Measurements from ENCODE around the gene PDZD2.

DNA sequence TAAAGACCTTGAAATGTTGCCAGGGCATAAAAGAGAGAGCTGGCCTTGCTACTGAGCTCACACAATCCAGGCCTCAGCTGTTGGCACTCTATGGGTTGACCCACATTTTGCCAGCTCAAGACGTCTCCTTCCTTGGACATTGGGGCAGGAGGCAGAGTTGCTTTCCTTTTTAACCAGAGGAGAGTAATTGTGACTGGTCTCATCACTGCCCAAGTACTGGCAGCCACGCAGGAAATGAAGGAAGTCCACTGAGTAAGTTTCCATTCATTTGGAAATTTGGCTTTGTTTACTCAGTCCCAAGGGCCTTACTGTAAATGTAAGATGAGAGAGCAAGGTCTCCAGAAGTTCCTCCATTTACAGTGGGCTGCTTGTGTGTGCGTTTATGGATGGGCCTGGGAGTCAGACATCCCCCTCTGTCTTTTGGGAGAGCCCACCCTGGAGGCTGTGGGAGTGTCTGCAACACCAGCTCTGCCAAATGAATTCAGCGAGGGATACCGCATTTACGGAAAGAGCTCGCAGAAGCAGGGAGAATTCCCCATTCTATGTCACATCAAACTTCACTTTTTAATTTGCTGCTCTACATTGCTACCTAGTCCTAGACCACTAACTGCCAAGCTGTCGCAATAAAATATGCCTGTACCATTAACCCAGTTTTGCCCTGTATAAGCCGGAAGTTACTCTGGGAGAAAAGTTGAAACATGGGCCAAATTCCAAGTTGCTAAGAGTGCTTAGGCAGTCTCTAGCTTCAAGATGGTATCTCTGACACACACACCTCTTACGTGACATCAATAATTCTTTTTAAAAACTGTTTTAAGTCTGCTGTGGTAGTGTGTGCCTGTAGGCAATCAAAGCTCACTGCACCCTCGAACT lies 24.5 kb upstream of the PDZD2 start:
- TF ChIP-seq, protein P1, sequence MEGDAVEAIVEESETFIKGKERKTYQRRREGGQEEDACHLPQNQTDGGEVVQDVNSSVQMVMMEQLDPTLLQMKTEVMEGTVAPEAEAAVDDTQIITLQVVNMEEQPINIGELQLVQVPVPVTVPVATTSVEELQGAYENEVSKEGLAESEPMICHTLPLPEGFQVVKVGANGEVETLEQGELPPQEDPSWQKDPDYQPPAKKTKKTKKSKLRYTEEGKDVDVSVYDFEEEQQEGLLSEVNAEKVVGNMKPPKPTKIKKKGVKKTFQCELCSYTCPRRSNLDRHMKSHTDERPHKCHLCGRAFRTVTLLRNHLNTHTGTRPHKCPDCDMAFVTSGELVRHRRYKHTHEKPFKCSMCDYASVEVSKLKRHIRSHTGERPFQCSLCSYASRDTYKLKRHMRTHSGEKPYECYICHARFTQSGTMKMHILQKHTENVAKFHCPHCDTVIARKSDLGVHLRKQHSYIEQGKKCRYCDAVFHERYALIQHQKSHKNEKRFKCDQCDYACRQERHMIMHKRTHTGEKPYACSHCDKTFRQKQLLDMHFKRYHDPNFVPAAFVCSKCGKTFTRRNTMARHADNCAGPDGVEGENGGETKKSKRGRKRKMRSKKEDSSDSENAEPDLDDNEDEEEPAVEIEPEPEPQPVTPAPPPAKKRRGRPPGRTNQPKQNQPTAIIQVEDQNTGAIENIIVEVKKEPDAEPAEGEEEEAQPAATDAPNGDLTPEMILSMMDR (IDR thresholded peaks at IDR 0.05; ENCODE audit: borderline replicate concordance, extremely low read depth, low read length, poor library complexity, severe bottlenecking), result no peak
- no peak for TF ChIP-seq EZH2 (IDR thresholded peaks at IDR 0.05; ENCODE audit: borderline replicate concordance, low read depth, low read length, severe bottlenecking)
